Activated CD8-positive, alpha-beta memory T cell treated with anti-CD3 and anti-CD28 coated beads for 4 hours (primary cell): ENCODE measurements around the gene KRT15.

ENCODE experiments used
- DNase-seq, 2 donors: peaks; one replicate each; pipeline ENCODE4 v3.0.0-alpha.2; 2020; ENCODE audit warnings: low read depth in 2 of 2

KRT15 gene

GRCh38 chr17:41518789-41519449 is at the start of gene KRT15:
Gene KRT15 (minus strand): TSS chr17:41518890. CDS start chr17:41518827, 63 bp downstream.
- DNase-seq: no peak

GRCh38 chr17:41567317-41567716 is 48.6 kb upstream of the KRT15 start:
- no peak for DNase-seq

- DNase-seq: no peak
Observed at GRCh38 chr17:41565338-41565737, 46.6 kb upstream of the KRT15 start.

GRCh38 chr17:41563607-41564170 is 45.0 kb upstream of the KRT15 start:
- no peak for DNase-seq

GRCh38 chr17:41561554-41561953 is 42.9 kb upstream of the KRT15 start:
- DNase-seq: no peak

GRCh38 chr17:41559548-41559947 is 40.9 kb upstream of the KRT15 start:
- no peak for DNase-seq

- DNase-seq: no peak
Observed at GRCh38 chr17:41556931-41557330, 38.2 kb upstream of the KRT15 start.

GRCh38 chr17:41556306-41556705 is 37.6 kb upstream of the KRT15 start:
- DNase-seq: no peak

GRCh38 chr17:41555105-41555887 is 36.6 kb upstream of the KRT15 start:
- DNase-seq: no peak

GRCh38 chr17:41553987-41554680 is 35.4 kb upstream of the KRT15 start:
- no peak for DNase-seq

- no peak for DNase-seq
Observed at GRCh38 chr17:41553176-41553575, 34.5 kb upstream of the KRT15 start.

GRCh38 chr17:41552455-41552854 is 33.8 kb upstream of the KRT15 start:
- DNase-seq: no peak

GRCh38 chr17:41551365-41551764 is 32.7 kb upstream of the KRT15 start:
- DNase-seq: no peak

- DNase-seq: no peak
Observed at GRCh38 chr17:41549596-41550039, 30.9 kb upstream of the KRT15 start.

- DNase-seq: peak; percentile 48 to 61
Observed at GRCh38 chr17:41548844-41549595, 30.3 kb upstream of the KRT15 start.

- DNase-seq: peak; percentile 29 to 55
Observed at GRCh38 chr17:41547921-41548843, 29.5 kb upstream of the KRT15 start.

GRCh38 chr17:41547378-41547841 is 28.7 kb upstream of the KRT15 start:
- no peak for DNase-seq

GRCh38 chr17:41546819-41547218 is 28.1 kb upstream of the KRT15 start:
- DNase-seq: no peak

GRCh38 chr17:41545829-41546410 is 27.2 kb upstream of the KRT15 start:
- no peak for DNase-seq

GRCh38 chr17:41544935-41545334 is 26.2 kb upstream of the KRT15 start:
- no peak for DNase-seq
